COLO668 (cell line): ENCODE results near the gene HAGHL.
"Not testable (repeated sequence)": the region's sequence is repeated elsewhere in the genome, so short reads cannot be mapped to it uniquely, and the experiment has no call there.

Source experiments
- DNase-seq: peaks from one replicate; lab custom pipeline; 2025; ENCODE audit not compliant: unreplicated experiment; lab: John Stamatoyannopoulos, UW

HAGHL gene

DNA sequence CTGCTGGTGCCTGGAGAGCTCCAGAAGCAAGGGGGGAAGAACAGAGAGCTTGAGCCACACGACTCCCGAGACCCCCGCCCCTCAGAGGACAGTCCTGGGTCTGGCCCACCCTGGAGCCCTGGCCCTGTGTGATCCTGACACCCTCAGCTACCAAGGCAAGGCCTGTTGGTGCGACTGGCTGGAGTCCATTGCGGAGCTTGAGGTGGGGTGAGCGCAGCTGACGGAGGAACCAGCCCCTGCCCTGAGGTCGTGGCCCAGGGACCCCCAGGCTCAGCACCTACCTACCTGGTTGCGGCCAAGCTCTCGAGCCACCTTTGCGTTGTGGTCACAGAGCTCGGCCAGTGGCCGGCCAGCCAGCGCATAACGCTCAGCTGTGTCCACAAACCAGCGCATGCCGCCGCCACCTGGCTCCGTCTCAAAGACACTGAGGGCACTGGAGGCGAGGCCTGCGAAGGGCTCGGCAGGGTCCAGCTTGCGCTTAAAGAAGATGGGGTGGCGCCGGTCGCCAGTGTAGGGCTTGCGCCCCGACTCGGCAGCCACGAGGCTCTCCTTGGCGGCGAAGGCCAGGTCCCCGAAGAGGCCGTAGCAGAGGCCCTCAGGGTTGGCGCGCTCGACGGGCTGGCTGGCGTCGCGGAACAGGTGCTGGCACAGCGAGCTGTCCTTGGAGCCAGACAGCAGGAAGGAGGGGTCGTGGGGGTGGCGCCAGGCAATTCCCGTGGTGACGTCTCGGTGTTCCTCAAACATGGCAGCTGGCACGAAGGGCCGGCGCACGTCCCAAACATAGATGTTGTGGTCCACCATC is 40.2 kb upstream of the HAGHL start:
- no peak for DNase-seq

DNA sequence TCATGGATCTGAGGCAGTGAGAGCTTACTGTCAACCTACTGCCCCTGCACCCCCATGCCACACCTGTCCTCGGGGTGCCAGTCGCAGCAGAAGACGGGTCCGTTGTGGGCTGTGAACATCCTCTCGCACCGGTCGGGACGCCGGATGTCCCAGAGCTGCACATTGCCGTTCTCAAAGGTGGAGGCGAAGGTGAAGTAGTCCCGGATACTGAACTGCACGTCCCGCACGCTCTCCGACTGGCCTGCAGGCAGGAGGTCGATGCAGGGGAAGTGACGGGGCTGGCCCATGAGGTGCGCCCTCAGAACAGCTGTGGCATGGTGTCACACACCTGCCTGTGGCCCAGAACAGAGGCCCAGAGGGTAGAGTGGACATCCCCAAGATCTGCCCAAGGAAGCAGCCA is 39.4 kb upstream of the HAGHL start:
- DNase-seq: no peak

DNA sequence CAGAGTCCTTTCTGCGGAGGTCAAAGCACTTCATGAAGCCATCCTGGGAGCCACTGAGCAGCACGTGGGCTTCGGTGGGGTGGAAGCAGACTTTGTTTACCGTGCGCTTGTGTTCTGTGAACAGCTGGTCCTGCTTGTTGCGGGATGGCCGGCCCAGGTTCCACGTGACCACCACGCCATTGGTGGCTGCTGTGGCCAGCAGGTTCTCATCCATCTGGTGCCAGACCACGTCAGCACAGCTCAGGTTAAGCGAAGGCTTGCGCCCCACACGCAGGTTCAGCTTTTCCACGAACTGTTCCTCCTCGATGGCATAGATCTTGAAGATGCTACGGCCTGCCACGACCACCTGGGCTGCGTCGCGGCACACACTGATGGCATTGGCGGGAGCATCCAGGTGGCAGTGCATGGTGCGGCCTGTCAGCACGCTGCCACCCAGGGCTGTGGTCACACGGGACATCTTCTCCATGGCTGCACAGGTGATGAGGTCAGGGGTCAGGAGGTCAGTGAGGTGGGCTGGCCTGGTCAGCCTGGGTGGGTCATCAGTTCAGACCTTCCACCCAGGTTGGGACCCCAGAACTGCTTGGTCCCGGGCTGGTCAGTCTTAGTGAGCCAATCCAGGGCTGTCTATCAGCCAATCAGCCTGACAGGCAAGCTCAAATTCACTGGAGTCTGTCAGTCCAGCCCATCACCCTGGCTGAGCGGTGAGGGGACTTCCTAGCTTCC is 37.6 kb upstream of the HAGHL start:
- no peak for DNase-seq

DNA sequence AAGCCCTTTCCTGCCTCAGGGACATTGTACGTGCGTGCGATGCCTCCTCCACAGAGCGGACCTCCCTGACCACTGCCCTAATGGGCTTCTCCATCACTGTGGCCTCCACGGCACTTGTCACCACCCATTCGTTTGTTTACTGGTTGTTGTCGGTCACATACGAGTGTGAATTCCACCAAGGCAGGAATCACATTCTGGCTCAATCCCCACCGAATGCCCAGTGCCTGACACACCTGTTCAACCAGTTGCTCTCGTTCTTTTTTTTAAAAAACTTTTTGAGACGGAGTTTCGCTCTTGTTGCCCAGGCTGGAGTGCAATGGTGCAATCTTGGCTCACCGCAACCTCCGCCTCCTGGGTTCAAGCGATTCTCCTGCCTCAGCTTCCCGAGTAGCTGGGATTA is 35.7 kb upstream of the HAGHL start:
- DNase-seq: not testable (repeated sequence)

DNA sequence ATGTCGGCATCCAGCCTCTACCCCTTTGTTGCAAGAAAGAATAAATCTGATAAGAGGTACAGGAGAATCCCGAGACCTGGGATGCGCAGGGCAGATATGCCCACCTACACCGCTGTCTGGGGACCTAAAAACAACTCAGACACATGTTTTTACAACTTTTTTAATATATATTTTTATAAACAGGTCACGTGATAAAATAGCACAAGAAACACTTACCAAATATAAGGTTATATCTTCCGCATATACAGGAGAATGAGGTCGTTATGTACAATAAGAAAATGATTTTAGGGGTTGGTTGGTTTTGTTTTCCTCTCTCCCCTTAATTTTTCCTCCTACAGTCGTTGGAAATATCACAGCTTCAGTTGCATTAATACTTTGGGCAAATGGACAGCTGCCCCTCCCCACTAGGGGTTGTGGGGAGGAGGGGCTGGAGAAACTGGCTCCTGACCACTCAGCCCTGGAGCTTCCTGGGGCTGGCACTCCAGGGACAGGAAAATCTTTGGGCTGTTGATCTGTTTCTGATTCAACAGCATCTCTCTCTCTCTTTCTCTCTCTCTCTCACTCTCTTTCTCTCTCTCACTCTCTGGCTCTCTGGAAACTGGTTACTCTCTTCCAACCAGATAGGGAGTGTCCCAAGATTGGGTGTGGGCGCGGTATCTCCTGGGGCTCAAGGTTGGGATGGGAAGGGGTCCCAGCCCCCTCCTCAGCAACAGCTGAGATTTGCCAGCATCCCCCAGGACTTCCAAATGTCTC is 34.4 kb upstream of the HAGHL start:
- DNase-seq: no peak

DNA sequence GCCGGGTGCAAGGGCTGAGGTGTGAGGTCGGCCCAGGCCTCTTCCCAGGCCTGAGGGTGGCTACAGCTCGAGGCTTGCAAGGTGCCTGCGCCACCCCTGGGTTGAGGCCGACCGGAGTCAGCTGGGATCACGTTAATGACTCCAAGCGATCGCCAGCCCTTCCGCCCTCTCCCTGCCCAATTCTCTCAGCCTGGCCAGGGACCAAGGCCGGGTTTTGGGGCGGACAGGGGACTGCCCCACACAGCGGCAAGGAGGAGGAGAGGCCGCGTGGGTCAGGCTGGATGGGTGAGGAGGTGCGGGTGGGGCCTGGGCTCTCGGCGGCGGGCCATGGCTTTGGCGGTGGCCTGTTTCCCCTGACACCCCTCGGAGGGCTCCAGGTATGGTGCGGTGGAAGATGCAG is 33.5 kb upstream of the HAGHL start:
- no peak for DNase-seq

DNA sequence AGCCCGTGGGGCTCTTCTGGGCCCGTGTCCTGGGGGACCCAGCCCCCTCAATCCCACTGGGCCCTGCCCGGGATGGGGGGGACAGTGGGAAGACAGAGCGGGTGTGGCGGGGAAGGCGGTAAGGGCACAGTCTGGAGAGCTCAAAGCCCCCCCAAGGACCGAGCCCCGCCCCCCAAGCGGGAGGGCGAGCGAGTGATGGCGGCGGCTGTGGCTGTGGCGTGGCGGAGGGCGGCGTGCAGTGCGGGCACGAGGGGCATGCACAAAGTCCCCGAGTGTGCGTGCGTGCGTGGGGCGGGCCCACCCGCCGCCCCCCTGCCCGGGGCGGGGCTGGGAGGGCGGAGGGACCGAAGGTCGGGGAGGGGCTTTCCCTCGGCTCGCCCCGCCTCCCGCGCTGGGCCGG is 33.1 kb upstream of the HAGHL start:
- no peak for DNase-seq

DNA sequence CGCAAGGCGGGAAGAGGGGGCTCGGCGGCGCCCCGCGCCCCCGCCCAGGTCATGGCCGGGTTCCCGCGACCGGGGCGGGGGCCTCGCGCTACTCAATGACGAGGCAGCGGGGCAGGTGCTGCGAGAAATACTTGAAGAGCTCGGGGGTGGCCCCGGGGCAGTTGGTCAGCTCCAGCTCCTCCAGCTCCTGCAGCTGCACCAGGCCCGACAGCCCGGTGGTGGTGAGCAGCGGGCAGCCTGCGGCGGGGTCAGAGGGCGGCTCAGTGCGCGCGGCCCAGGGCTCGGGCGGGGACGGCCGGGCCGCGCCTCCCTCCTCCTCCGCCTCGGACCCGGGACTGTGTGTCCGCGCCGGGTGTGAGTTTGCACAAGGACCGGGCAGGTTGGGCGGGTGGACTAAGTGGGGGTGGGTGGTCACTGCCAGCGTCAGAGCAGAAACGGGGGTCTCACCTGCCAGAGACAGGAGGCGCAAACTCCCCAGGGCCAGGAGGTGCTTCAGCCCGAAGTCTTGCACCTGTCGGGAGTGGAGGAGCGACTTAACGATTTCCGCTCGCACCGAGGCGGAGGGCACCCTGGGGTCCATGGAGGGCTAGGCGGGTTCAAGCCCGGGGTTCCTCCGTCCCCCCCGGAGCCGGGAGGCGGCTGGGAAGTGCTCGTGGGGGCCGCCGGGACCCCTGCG is 32.6 kb upstream of the HAGHL start:
- peak; percentile 16 for DNase-seq

DNA sequence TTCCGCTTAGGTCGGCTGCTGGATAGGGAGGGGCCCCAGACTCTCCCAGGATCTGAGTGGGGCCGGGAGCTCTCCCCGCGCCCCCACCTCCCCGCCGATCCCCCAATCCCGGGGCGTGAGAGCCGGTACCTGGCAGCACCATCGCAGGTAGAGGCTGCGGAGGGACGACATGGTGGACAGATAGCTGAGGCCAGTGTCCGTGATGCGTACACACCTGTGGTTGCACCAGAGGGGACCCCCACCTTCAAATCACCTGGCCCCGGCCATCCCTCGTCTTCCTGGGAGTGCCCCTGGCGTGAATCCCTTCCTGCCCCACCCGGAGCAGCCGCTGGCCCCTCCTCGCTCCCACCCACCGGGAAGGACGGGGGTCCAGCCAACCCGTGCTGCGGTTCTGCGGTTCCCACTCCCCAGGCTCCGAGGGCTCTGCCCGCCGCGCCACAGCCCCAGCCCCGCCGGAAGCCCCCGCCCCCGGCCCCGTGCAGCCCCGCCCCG is 32.0 kb upstream of the HAGHL start:
- no peak for DNase-seq

DNA sequence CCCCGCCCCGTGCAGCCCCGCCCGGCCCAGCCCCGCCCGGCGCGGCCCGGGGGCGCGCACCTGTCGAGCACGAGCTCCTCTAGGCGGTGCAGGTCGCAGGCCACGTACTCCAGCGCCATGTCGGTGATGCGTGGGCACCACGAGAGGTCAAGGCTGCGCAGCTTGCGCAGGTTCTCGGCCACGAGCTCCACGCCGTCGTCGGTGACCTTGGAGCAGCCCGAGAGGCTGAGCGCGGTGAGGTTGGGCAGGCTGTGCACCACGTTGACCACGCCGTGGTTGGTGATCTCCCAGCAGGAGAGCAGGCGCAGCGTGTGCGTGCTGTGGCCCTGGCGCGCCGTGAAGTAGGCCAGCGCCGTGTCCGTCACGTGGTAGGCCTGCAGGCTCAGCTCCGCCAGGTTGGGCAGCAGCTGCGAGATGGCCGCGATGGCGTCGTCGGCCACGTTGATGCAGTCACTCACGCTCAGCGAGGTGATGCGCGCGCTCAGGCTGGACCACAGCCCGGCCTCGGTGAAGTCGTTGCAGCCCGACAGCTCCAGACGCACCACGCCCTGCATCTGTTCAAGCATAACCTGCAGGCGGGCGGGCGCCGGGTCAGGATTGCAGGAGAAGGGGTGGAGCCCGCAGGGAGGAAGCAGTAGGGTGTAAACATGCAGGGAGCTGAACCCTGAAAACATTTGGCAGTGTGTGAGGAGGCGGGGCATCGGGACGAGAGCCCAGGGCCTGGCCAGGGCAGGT is 31.4 kb upstream of the HAGHL start:
- DNase-seq: peak; percentile 97

DNA sequence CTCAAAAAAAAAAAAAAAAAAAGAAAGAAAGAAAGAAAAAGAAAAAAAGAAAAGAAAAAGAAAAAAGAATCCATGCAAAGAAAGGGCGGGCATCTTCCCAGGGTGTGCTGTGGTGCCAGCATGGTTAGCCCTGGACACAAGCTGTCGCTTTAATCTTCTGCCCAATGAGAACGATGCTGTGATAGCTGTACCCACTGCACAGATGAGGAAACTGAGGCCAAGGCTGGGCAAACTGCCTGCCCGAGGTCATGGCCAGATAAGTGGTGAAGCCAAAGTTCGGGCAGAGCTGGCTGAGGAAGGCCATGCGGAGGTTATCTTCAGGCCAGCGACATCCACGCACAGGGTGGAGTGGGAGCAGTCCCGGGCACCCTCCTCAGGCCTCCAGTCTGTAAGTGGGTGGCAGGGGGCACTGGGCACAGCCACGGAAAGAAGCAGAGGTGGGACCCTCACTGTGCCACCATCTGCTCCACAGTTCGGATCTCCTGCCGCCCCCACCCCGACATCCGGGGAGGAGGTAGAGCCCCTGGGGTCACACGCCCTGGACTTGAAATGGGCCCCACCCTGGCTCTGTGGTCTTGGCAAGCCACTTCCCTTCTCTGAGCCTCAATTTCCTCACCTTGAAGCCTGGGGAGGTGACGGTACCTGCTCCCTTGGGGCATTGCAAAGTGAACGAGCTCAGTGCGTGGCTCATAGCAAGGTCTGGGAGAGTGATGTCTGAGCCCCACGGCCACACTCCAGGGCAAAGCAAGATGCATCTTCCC is 27.8 kb upstream of the HAGHL start:
- DNase-seq: no peak

DNA sequence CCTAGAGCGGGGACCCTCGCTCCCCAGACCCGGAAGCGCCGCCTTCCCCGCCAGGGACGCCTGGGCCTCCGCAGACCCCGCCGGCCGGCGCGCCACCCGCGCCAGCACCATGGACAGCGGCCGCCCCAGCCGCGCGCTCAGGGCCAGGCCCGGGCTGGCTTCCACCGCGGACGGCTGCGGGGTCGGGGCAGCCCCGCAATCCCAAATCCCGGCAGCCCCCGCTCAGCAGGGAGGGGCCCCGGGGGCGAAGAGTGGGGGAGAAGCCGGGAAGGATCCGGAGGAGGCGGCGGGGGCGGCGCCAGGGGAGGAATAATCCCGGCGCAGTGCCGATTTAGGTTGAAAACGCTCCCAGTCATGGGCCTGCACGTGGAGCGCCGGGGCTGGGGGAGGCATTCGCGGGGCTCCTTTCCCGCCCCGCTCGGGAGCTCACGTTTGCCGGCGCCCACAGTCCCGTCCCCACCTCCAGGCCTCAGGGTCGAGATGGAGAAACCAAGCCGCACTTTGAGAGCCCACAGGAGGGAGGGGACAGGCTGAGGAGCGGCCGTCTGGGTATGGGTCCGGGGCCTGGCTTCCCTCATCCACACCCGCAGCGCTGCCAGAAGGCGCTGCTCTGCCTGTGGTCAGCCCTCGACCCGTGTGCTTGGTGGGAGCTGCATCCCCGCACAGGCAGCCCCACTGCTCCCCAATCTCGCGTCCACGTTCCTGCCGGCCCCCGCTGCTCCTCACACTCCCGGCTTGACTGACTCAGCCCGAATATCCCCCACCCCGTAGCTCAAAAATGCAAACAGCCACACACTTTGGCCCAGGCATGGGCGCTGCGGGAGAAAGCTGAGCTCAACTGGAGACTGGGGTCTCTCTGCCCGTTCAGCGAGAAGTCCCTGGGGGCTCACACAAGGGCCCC is 26.0 kb upstream of the HAGHL start:
- DNase-seq: no peak

DNA sequence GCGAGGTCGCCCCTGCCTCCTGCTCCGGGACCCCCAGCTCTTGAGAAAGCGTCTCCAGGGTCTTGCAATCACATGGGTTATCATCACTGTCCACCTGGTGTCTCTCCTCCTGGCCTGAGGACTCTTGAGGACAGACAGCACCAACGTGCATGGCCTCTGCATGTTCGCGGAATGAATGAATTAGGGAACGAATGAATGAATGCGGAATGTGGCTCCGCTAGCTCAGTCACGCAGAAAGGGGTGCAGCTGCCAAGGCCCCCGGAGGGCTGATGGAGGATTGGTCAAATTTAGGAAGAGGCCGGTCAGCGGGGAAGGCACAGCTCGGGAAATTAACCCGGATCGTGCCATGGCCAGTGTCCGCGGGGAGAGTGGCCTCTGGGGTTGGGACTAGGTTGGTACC is 24.6 kb upstream of the HAGHL start:
- no peak for DNase-seq

DNA sequence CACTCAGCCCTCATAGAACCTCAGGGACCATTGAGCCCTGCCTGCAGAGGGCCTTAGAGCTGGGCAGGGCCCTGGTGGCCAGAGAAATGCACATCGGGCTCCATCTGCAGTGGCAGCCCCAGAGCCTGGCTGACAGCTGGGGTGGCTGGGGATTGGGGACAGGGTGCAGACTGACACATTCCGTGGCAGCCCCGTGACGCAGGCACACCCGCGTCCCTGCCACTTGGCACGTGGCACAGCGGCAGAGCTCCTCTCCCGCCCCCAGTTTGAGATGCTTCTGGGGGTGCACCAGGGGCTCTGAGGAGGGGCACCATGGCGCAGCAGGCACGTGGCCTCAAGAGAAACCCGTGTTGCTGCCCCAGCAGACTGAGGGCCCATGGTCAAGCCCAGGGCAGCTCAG is 23.5 kb upstream of the HAGHL start:
- DNase-seq: no peak

DNA sequence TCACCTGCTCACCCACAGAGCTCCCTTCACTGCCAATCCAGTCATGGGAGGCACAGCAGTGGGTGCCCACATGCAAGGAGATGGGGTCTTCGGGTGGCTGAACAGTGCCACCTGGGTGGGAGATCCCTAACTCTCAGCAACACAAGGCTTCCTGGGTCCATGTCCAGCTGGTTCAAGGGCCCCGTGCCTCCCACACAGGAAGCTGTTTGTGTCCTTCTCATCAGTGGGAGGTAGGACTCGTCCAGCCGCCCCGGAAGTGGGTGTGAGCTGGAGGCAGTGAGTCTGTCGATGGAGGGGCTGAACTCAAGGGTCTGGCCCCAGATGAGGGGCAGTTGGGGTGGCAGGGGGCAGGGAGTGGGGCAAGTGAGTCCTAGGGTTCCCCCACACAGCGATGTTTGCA is 22.9 kb upstream of the HAGHL start:
- DNase-seq: peak; percentile 25

DNA sequence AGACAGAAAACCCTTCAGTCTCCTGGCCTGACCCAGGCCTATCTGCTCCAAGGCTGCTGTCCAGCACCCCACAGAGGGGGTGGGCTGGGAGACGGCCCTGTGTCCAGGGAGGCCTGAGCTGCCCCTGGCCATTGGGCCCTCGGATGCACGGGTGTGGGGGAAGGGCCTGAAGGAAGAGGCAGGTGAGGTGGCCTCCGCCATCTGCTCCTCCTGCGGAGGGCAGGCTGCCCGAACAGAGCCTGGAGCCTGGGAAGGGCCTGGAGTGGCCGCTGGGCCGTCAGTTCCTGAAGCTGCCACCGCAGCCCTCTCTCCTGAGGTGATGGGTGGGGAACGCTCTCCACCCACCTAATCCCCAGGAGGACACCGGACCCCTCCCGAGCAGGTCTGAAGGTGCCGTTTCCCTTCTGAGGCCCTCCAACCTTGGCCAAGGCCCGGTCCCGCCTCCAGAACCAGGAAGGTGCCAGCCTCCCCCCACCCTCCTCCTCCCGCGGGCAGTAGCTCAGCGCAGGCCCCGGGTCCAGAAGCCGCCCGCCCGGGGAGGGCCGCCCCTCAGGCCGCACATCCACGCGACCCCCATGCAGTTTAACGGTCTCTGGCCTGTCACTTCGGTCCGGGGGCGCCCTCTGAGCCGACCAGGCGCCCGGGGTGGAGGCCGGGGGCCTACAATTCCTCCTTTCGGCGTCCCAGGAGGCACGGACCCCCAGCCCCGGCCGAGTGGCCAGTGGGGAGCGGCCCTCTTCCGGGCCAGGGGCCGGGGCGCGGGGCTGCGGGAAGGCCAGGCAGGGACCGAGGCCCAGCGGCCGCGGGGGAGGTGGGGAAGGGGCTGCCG is 22.1 kb upstream of the HAGHL start:
- peak; percentile 67 for DNase-seq

DNA sequence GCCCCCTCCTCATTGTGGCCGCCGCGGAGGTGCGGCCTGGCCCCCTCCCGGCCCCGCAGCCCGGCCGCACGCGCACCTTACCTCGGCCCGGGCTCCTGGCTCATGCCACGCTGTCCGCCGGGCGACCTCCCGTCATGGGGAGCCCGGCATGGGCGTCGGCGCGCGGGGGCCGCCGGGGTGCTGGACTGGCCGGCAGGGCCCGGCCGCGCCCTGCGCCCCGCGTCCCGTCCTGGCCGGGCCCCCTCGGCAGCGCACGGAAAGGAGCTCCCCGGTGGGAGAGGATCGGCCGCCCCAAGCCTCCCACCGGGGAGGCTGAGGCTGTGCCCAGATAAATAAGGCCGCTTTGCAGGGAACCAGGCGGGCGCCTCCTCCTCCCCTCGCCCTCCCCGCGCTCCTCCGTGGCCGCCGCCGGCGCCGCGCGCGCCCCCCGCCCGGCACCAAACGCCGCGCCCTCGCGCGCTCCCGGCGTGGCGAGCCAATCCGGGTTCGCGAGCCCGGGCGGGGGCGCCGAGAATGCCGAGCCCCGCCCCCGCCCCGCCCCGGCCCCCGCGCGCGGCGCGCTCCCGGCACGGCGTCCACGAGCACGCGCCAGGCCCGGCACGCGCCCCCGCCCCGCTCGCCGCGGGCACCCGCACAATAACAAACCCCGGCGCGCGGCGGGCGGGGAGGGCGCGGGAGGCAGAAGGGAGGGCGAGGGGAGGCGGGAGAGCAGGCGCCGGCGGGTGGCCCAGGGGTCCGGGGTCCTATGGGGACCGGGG is 21.3 kb upstream of the HAGHL start, which contains the start of gene FBXL16:
Gene FBXL16 (minus strand): TSS at position 371 of the 758 bp plus-strand sequence. CDS start 8,396 bp downstream, outside the sequence.
- DNase-seq: peak; percentile 95
